PC-3 (cell line): Measurements from ENCODE around the gene SAP130. TPM values are rescaled to one million over a fixed set of nuclear protein-coding genes. Genes with fewer than 3 reads are reported as not detected.

Experiments
- ATAC-seq: fragments of 200-7000 bp; cut with Tn5 transposase; 2 replicates; pipeline ENCODE4 v1.9.1; 2020; ENCODE audit warnings: mild to moderate bottlenecking, moderate library complexity
- BruUV-seq: library from RNA; stranded (reverse); fragments of 400-500 nt; replicated peaks from 2 replicates; lab custom pipeline; 2021; lab: Mats Ljungman, UMichigan
- CTCF ChIA-PET: fragments of 300-600 bp; sonication (Branson Sonifier 250); formaldehyde crosslinking; loops from one replicate; lab custom pipeline; 2022; ENCODE audit warnings: antibody characterized with exemption; lab: Charles Lee
- POLR2A ChIA-PET: fragments of 300-600 bp; sonication (Branson Sonifier 250); formaldehyde crosslinking; loops from one replicate; lab custom pipeline; 2022; ENCODE audit warnings: antibody characterized with exemption; ENCODE audit not compliant: unreplicated experiment; lab: Charles Lee
- DNase-seq: peaks from one replicate; pipeline ENCODE4 v3.0.0-alpha.2; 2015
- H2AFZ ChIP-seq: fragments of 300-600 bp; sonication (generic); 2 replicates; pipeline ENCODE4 v1.6.0; 2016; ENCODE audit warnings: antibody characterized with exemption, low read length
- H3F3A ChIP-seq: fragments of 300-600 bp; sonication (generic); one replicate; pipeline ENCODE4 v1.6.0; 2017; ENCODE audit warnings: antibody characterized with exemption, low read length, control low read depth, mild to moderate bottlenecking; ENCODE audit not compliant: unreplicated experiment
- H3K27ac ChIP-seq: fragments of 300-600 bp; sonication (generic); 2 replicates; pipeline ENCODE4 v1.5.1; 2016; ENCODE audit warnings: mild to moderate bottlenecking, low read length
- H3K27me3 ChIP-seq: fragments of 300-600 bp; sonication (generic); 2 replicates; pipeline ENCODE4 v1.6.1; 2016; ENCODE audit warnings: low read length, mixed read lengths
- H3K36me3 ChIP-seq: fragments of 300-600 bp; sonication (generic); 2 replicates; pipeline ENCODE4 v1.6.1; 2016; ENCODE audit warnings: low read depth, mixed run types, low read length, mixed read lengths
- H3K4me1 ChIP-seq: fragments of 300-600 bp; sonication (generic); 2 replicates; pipeline ENCODE4 v1.5.1; 2016; ENCODE audit warnings: low read length; ENCODE audit not compliant: insufficient read depth
- H3K4me2 ChIP-seq: fragments of 300-600 bp; sonication (generic); 2 replicates; pipeline ENCODE4 v1.6.0; 2016; ENCODE audit warnings: low read length
- H3K4me3 ChIP-seq: fragments of 300-600 bp; sonication (generic); 2 replicates; pipeline ENCODE4 v1.5.1; 2016; ENCODE audit warnings: mild to moderate bottlenecking, low read length, mixed read lengths
- H3K79me2 ChIP-seq: fragments of 300-600 bp; sonication (generic); 2 replicates; pipeline ENCODE4 v1.6.1; 2017; ENCODE audit warnings: low read length, mixed read lengths
- H3K9ac ChIP-seq: fragments of 300-600 bp; sonication (generic); 2 replicates; pipeline ENCODE4 v1.6.0; 2016; ENCODE audit warnings: mild to moderate bottlenecking, low read length
- H3K9me2 ChIP-seq: fragments of 300-600 bp; sonication (generic); replicated peaks from 2 replicates; pipeline ENCODE4 v1.6.1; 2016; ENCODE audit warnings: mixed run types, low read length, mixed read lengths
- H3K9me3 ChIP-seq: fragments of 300-600 bp; sonication (generic); 2 replicates; pipeline ENCODE4 v1.6.1; 2016; ENCODE audit warnings: low read length, mixed read lengths
- H4K20me1 ChIP-seq: fragments of 300-600 bp; sonication (generic); 2 replicates; pipeline ENCODE4 v1.6.1; 2016; ENCODE audit warnings: low read length, mixed read lengths
- CTCF ChIP-seq: fragments of 300-600 bp; sonication (generic); conservative IDR thresholded peaks from 2 replicates; pipeline ENCODE4 v1.5.1; 2017; ENCODE audit warnings: antibody characterized with exemption, low read depth, mild to moderate bottlenecking, low read length
- EZH2 ChIP-seq: fragments of 300-600 bp; sonication (generic); IDR thresholded peaks from one replicate; pipeline ENCODE4 v1.6.1; 2017; ENCODE audit warnings: antibody characterized with exemption, mild to moderate bottlenecking, low read length; ENCODE audit not compliant: unreplicated experiment
- EZH2phosphoT487 ChIP-seq: fragments of 300-600 bp; sonication (generic); IDR thresholded peaks from 2 replicates; pipeline ENCODE4 v1.6.1; 2018; ENCODE audit warnings: mild to moderate bottlenecking, antibody characterized with exemption, low read length, borderline replicate concordance
- intact Hi-C: fragments of 100-400 bp; cut with micrococcal nuclease; formaldehyde crosslinking; loops from 2 replicates; pipeline ENCODE4 v1.9.0; 2023
- total RNA-seq: library from RNA; depleted of rRNA; stranded (reverse); fragments of >200 nt; gene quantifications from 2 replicates; pipeline ENCODE4 v1.2.3, GENCODE V29; 2014

Gene SAP130
- total RNA-seq, 1 experiment from 2014 or later: 11.1 TPM

GRCh38 chr2:127969446-127969845, 58.4 kb downstream of the SAP130 start:
- Histone ChIP-seq H3K9ac (no peak overlapping the region), H3K4me1 (no peaks in the 10 kb centered on the region), H3K4me2 (no peak overlapping the region), H3K36me3 (peaks cover 9% of the 10 kb centered on the region; the same call in 1 of the 2 replicates), H3K4me3 (no peak overlapping the region), H3K79me2 (no peaks in the 10 kb centered on the region), H2AFZ (no peak overlapping the region), H3K27ac (no peak overlapping the region), H3K9me3 (no peaks in the 10 kb centered on the region), H3K9me2 (no peaks in the 10 kb centered on the region), H3F3A (no peaks in the 10 kb centered on the region), H3K27me3 (no peaks in the 10 kb centered on the region), H4K20me1 (no peaks in the 10 kb centered on the region)
- no peak for DNase-seq
- intact Hi-C loops: no loop called here
- TF ChIP-seq EZH2phosphoT487: no peak
- no peak for TF ChIP-seq EZH2
- TF ChIP-seq CTCF: no peak
- BruUV-seq: no TSS peak
- ChIA-PET CTCF (no interaction called here), POLR2A (no interaction called here)
- no peak for ATAC-seq

GRCh38 chr2:127968610-127969339, 59.1 kb downstream of the SAP130 start:
- no peaks in the 10 kb centered on the region for H4K20me1 ChIP-seq
- no peak overlapping the region for H3K4me3 ChIP-seq
- no peaks in the 10 kb centered on the region for H3K27me3 ChIP-seq
- POLR2A ChIA-PET: no interaction called here
- H3K9me2 ChIP-seq: no peaks in the 10 kb centered on the region
- no peak overlapping the region for H3K9ac ChIP-seq
- CTCF ChIA-PET: no interaction called here
- no peaks in the 10 kb centered on the region for H3K4me1 ChIP-seq
- DNase-seq: no peak
- H3F3A ChIP-seq: no peaks in the 10 kb centered on the region
- no peak overlapping the region for H3K27ac ChIP-seq
- ATAC-seq: no peak
- intact Hi-C loops: no loop called here
- no peaks in the 10 kb centered on the region for H3K79me2 ChIP-seq
- peaks cover 9% of the 10 kb centered on the region; the same call in 1 of the 2 replicates for H3K36me3 ChIP-seq
- no peak overlapping the region for H2AFZ ChIP-seq
- no peak overlapping the region for H3K4me2 ChIP-seq
- BruUV-seq: no TSS peak
- no peaks in the 10 kb centered on the region for H3K9me3 ChIP-seq
- TF ChIP-seq CTCF (no peak), EZH2phosphoT487 (no peak), EZH2 (no peak)

DNA sequence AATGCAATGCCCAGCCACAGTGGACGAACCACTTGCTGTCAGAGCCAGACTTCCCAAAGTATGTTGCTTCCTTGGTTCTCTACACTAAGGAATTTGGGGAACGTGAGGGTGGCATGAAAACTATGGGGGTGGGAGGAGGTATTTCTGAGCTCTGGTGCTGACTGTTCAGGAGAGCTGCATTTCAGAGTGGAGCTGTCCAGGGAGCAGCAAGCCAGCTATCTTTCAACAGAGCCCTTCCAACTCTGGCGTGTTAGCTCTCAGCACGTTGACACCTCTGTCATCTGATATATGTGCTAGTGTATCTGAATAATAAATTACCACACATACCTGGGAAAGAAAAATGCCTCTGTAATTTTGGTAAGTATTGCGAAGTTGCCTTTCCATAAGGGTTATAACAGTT, 66.1 kb downstream of the SAP130 start:
- TF ChIP-seq EZH2: no peak
- H4K20me1 ChIP-seq: no peaks in the 10 kb centered on the region
- ChIA-PET POLR2A (no interaction called here), CTCF (no interaction called here)
- H2AFZ ChIP-seq: no peak overlapping the region
- no TSS peak for BruUV-seq
- H3K79me2 ChIP-seq: no peaks in the 10 kb centered on the region
- H3K9me3 ChIP-seq: no peaks in the 10 kb centered on the region
- peaks cover 18% of the 10 kb centered on the region for H3K36me3 ChIP-seq
- no peak overlapping the region for H3K4me2 ChIP-seq
- no peaks in the 10 kb centered on the region for H3K27me3 ChIP-seq
- peaks cover 4% of the 10 kb centered on the region; the same call in 1 of the 2 replicates for H3K4me1 ChIP-seq
- no peaks in the 10 kb centered on the region for H3F3A ChIP-seq
- no peak for DNase-seq
- H3K4me3 ChIP-seq: no peak overlapping the region
- no peak overlapping the region for H3K27ac ChIP-seq
- no peaks in the 10 kb centered on the region for H3K9me2 ChIP-seq
- ATAC-seq: no peak
- no peak overlapping the region for H3K9ac ChIP-seq
- intact Hi-C loops: no loop called here
